Renal pelvis (tissue), 4 donors: Measurements from ENCODE around the gene KCNH8. TPM values are rescaled to one million over a fixed set of nuclear protein-coding genes. Genes with fewer than 3 reads are reported as not detected.

Experiments
- DNase-seq: peaks from one replicate; pipeline ENCODE4 v3.0.0-alpha.2; 2013
- polyA plus RNA-seq, 3 donors: library from polyadenylated mRNA; unstranded; fragments of 120-200 nt; gene quantifications; one replicate each; pipeline ENCODE4 v1.2.1, GENCODE V29; 2013; ENCODE audit not compliant: insufficient read length in 3 of 3

Gene KCNH8
- polyA plus RNA-seq, 3 donors: 0.92 to 1.5 (median 1.1) TPM

DNA sequence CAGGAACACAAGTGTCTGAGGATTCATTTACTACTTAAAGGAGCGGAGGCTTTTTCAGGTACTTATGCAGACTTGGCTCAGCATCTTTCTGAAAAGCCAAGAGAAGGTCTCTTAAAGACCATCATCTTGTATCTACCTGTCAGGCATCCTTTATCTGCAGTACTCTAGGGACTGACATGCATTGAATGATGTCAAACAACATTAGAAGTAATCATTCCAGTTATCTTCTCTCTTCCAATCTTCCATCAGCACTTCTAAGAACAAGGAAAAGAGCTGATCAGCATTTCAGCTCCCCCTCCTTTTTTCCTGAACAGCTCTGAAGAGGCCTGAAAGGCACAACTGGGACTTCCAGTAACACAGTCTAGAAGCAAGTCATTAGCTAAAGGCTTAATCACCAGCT is 214.8 kb downstream of the KCNH8 start:
- no peak for DNase-seq

DNA sequence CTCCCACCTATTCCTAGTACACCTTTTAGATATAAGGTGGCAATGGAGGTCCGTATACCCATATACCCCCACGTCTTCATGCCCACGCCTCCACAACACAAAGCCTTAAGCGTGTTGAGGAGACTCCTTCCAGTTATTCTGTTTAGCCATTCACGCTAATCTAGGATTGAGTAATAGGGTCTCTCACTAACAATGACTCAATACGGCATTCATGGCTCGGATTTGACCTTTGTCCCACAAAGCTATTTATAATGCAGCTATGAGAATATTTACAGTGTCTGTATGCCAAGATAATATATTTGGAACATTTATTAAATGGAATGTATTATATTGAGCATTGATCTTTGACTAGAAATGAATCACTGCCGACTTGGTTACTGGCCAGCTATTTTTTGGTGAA is 215.8 kb downstream of the KCNH8 start:
- DNase-seq: no peak

DNA sequence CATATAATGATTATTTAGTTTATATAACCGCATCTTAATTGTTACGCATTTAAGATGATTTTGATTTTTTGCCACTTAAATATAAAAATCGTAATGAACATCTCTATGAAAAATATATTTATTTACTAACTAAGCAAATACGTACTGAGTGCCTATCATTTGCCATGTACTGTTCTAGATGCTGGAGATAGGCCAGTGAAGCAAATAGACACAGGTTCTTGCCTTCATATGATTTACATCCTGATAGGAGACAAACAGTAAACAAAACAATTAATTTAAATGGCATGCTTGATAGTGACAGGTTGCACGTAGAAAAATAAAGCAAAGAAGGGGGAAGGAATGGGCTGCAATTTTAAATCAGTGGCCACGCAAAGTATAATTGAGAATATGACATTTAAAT is 217.2 kb downstream of the KCNH8 start:
- no peak for DNase-seq

DNA sequence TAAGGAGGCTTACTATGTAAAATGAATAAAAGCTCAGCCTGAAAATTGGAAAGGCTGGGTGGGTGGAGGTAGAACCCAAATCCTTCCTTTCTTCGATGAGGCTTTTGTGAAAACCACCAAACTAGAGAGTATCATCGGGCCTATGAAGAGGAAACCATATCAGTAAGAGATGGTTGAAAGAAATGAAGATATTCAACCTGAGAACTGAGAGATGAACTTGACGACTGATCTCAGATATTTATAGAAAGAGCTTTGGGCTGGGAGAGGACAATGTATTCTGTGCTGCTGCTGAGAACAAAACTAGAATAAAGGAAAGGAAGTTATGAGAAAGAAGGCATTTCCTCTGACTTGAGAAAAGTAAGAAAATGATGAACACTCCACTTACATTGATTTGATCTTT is 236.6 kb downstream of the KCNH8 start:
- no peak for DNase-seq

DNA sequence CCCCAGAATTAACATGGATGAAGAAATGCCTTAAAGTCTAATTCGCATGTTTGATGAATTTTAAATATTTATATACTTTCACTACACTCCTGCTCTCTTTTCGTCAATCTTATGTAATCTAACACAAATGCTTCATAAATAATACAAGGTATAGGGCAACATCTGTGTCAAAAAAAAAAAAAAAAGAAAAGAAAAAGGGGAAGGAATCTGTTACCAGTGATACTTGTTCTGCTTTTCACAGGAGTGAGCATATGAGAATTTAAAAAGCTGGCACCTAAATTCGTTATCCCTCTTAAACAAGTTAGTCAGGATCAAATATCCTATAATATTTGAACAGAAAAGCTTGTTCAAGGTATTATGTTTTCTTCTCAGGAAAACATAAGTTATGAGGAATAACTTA is 243.8 kb downstream of the KCNH8 start:
- no peak for DNase-seq

DNA sequence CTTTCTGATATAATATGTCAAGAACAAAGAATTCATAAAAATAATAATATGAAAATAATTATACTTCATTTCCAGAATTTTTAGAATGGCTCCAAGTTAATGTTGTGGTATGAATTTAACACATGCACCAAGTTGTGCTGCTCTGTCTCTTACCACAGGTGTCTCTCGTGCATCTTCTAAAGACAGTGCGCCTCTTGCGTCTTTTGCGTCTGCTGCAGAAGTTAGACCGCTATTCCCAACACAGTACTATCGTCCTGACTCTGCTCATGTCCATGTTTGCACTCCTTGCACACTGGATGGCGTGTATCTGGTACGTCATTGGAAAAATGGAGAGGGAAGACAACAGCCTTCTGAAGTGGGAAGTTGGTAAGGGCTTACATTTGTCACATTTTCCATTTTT is 246.6 kb downstream of the KCNH8 start:
- no peak for DNase-seq

DNA sequence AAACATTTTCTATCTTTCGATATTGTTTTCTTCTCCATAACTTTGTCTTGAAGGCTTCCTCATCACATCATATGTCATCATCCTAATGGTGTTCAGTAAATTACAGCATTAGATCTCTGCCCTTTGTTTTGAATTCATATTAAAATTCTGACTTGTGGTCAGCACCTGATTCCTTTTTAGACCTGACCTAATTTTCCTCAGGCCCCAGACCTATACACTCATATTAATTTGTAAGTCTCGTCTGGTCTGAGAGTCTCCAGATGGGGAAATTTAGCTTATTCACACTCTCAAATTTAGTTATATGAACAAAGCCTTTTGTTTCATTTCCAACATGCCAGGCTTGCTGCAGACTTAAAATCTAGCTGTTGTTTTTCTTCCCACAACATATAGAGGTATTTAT is 248.4 kb downstream of the KCNH8 start:
- no peak for DNase-seq

DNA sequence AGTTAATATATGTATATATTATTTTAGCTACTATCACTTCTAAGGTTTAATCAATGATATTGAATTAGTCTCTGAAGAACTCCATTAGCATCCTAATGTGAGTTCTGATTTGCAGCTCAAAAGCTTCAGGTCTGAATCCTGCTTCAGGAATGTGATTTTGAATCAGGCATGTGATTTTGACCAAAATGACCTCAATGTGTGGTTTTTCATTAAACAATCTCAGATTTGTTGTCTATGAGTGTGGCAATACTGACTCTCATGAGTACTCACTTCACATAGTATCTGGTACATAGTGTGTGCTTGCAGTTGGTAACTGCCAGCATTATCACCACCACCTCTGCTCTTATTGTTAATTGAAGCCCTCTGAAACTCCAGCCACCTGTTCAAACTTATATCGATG is 251.0 kb downstream of the KCNH8 start:
- no peak for DNase-seq

DNA sequence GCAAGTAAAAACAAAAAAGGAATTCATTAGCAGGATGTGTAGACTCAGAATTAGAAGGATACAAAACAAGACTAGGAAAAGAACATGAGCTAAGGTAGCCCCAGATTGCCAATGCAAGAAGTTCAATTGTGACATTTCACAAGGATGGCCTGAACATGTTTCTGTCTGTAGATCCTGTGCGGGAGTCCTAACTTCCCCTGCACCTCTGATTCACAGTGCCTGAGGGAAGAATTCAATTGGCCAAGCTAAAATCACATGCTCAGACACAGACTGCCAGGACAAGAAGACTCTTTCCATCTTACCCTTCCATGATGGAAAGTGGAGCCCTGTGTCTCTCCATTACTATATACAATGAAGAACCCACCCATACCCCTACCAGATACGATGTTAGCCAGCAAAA is 251.5 kb downstream of the KCNH8 start:
- DNase-seq: no peak

DNA sequence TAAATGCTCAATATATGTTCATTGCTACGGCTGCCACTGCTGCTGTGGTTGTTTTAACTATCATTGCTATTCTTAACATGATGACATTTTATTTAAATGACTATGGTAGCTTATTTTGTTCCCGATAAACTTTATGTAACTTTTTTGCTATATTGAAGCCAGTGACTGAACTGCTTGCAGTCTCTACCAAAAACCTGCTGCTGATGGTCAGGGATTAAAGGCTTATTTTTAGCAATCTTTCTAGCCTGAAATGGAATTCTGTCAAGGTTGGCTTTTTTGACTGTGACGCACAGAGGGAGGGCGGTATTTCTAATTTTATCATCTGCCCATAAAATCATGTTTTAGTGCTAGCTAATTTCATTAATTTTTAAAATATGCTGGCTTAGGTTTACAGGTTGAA is 271.8 kb downstream of the KCNH8 start:
- no peak for DNase-seq

DNA sequence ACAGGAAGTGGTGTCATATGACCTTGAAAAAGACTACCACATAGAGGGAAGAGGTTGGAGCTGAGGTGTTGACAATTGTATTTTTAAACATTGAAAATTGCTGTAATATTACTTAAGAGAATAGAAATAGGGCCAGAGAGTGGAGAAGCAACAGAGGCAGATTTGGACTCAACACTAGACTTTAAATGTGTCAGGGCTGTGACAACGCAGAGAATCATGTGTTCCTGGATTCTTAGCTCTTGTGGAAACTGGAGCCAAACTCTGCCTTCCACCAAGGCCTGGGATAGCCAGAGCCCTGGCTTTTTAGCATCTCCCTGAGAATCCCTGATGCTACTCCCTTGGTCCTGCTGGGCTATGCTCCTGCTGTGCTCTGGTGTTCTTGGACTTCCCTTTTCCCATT is 277.5 kb downstream of the KCNH8 start:
- DNase-seq: no peak

DNA sequence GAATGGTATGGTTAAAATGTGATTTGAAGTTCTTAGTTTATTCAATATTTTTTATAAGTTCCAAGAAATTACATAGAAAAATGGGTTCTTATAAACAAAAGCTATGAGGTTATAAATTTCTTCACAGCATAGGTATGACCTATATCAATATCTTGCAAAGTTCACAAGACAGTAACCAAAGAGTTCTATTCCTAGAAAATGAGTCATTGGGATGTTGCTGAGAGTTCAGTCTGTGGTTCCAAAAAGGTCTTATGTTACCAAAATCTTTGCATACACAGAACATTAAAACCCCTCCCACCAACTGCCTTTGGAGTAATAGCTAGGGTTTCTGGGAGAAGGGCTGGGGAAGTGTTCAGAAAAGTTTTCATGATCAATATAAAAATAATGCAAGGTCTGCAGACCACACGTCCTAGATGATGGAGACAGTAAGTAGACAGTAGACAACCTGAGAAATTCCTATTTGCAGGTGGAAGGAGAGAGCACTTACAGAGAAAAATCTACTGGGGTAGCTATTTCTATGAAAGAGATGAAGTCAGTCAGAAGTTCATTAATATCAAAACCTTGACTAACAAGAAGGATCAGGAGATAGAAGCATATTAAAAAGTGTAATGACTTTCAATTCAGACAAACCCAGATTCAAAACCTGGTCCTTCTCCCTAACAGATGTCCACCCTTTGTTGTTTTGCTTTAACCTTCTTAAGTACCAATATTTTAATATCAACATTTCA is 279.3 kb downstream of the KCNH8 start:
- DNase-seq: no peak

DNA sequence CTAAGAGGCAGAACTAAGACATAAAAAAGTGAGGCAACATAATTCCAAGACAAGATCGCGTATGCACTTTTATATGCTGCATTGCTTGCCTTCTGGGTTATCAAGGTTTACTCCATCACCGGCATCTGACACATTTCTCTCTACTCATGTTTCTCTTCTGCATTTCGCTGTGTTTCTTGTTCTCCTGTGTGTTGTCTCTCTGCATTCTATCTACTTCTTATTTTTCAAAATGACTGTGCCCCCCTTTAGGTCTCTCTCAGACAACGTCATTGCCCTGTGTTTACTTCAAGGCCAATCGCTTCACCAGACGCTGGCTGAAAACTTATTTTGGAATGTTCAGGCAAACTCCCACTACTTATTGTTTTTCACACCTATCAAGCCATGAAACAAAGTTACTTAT is 280.4 kb downstream of the KCNH8 start:
- no peak for DNase-seq

DNA sequence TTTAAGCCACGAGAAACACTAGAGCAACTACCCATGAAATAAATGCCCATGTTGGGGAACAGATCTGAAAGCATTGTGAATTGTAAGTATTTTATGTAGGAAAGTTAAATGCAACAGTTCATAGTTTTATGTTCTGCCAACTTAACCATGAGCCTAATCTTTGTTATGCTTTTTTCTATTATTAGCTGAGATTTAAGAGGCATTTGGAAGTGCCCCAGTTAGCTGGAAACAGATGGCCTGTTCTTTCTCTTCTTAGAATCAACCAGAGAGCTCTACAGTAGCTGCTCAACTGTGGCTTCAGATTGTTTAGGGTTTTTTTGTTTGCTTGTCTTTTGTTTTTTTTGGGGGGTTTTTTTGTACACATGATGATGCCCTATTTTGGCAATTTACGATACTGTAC is 284.4 kb downstream of the KCNH8 start:
- DNase-seq: no peak

DNA sequence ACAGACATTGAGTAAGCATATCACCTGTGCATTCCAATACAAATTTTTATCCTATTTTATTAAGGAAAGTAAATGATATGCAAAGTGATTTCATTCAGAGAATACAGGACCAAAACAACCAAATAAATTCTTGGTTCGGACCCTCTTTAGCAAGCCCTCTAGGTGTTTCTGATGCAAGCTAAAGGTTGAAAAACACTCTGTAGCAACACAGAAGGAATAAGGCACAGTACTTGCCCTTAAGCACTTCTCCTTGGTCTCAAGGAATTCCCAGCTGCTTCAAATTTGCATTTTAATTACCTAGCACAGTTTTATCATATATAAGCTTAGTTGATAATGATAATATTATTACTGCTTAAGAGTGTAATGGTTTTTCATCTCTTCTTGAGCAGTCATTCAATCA is 288.4 kb downstream of the KCNH8 start:
- no peak for DNase-seq

DNA sequence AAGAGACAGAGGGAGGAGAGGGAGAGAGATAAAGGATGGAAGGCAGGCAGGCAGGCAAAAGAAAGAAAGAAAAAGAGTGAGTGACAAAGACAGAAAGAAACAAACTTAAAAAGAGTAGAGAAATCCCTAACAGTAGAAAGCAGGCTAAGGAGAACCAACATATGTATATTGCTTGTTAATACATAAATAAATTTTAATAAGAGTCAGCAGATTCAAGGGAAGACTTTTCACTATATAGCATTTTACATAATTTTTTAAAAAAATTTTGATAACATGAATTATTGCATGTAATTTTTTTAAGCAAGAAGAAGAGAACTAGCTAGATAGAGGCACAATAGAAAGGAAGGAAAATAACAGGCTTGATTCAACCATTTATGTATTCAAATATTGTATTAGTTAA is 291.6 kb downstream of the KCNH8 start:
- DNase-seq: no peak

DNA sequence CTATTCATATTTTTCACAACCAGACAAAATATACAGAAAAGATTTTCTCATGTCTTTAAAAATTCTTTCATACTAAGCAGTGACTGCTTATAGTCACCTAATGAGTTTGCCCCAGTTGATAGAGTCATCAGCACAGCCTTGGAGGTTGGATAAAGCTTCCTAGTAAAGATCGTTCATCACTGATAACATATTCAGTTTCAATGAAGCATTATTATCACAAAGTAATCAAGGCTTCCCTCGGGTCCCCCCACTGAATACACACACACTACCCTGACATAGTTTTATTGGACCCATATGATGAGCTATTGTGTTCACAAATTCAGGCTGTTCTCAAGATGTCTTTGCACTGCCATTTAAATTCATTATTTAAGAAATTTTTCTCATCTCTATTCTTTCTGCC is 297.8 kb downstream of the KCNH8 start:
- no peak for DNase-seq

DNA sequence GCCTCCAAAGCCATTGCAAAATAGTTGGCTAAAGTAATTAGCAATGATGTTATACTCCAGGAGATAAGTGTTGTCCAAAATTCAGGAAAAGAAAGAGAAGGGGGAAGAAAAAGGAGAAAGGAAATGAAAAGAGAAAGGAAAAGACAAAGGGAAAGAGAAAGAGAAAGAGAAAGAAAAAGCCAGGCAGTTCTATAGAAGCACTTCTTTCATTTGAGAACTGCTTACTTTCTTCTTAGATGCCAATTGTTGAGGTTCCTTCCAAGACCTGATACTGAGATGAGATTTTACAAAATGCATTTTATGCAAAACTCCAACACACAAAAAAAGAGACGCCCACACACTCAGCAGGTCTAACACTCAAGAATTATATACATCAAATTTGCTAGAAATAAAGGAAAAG is 298.4 kb downstream of the KCNH8 start:
- DNase-seq: no peak

DNA sequence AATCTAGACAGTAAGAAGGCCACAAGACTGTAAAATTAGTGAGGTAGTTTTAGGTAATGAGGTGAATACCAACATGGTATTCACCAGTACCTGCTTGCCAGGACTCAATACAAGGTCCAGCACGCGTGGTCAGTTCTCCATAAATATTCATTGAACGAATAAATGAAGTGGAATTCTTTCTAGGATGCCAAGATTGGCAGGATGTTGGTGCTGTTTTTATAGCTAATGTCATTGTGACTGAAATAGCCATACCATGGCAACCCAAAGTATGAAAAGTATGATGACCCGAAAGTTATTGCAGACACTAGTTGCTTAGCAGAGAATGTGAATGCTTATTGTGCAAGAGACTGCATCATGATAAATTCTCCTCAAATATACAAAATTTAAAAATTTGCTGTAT is 307.2 kb downstream of the KCNH8 start:
- DNase-seq: no peak

DNA sequence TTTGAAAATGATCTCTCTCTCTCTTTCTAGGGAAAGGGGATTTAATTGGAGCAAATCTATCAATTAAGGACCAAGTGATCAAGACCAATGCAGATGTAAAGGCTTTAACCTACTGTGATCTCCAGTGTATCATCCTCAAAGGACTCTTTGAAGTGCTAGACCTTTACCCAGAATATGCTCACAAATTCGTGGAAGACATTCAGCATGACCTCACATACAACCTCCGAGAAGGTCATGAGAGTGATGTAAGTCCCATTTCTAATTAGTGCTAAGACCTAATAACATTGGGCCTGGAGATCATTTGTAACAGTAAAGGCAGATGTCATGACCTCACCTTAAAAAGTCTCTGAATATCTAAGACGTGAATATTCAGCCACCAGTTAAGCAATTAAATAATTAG is 308.4 kb downstream of the KCNH8 start:
- no peak for DNase-seq

DNA sequence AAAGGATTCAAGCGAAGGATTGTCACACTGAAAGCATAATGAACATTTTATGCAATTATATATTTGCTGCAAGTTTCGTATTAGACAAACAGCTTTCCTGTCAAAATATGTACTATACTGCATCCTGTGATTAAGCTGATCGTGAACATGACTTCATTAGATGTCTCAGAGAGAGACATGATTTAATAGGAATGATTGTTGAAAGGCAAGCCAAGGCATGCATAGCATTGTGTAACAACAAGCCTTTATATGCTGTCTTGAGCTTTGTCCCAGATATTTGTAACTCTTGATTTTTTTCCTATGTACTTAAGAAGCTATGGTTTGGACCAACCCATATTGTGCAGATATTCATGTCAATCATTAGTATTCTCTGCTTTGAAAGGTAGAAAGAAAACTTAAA is 309.1 kb downstream of the KCNH8 start:
- no peak for DNase-seq

DNA sequence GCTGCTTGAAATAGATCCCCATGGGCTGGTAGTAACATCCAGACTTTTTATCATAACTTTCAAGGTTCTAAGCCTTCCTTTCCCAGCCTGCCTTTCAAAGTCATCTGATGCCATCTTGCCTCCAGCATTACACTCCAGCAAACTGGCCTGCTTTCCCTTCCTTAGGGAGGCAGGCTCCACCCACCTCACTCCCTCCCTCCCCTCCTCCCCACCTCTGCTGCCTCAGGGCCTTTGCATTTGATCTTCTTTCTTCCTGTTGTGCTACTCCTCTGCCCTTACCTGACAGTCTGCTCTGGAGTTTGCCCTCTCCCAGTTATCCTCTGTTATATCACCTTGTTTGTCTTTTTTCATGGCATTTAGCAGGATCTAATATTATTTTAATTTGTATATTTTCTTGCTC is 319.5 kb downstream of the KCNH8 start:
- DNase-seq: no peak

DNA sequence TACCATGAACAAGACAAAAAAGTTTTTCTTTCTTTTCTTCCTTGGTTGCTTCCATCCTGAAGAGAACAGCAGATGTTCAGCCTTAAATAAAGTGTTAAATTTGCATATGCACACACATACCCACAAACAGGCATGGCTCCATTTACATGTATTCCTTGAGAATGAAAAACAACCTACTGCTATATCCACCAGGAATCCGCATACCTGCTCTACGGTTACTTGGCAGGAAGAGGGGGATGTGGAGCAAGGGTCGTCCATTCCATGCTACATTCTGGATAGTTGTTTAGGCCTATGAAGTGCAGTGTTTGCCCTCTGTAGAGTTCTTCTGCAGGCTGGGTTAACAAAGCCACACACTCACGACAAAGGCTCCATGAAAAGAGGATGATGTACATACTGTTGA is 322.8 kb downstream of the KCNH8 start:
- no peak for DNase-seq

DNA sequence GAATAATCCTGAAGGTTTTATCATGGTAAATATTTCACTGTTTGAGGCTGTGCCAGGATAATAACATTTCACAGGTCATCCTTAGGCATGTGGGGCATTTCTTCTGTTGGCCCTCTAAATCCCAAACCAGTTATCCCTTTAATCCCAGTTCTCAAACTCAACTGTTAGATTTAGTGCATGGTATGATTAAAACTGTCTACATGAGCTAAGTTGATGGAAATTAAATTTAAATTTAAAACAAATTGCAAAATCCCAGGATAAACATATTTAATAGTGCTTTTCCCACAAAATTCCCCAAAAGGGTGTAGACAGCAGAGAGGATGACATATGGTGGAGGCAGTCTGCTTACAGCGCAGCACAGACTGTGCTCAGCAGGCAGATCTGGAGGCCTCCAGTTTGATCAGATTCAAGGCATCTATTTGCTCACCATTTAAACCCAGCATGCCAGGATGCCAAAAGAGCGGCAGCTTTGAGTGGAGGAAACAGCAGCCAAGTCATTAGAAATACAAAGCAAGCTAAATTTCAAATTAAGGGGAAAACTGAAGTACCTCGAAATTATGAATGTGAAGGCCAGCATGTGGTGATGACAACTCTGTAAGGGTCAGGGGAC is 325.8 kb downstream of the KCNH8 start:
- DNase-seq: no peak
